H9 (cell line): Measurements from ENCODE around the gene C10orf62. TPM values are rescaled to one million over a fixed set of nuclear protein-coding genes. Genes with fewer than 3 reads are reported as not detected.

ENCODE experiments used
- DNase-seq: peaks from one replicate; pipeline ENCODE4 v3.0.0-alpha.2; 2017
- H2AFZ ChIP-seq: one replicate; pipeline ENCODE4 v1.6.1; 2013; ENCODE audit warnings: mild to moderate bottlenecking, low read length, control low read depth, moderate library complexity
- H2AK5ac ChIP-seq: 2 replicates; pipeline ENCODE4 v1.6.1; 2013; ENCODE audit warnings: low read length, control low read depth, mixed read lengths; ENCODE audit not compliant: insufficient read length
- H2BK120ac ChIP-seq: one replicate; pipeline ENCODE4 v1.6.1; 2013; ENCODE audit warnings: low read depth, mild to moderate bottlenecking, low read length, control low read depth, inconsistent platforms; ENCODE audit not compliant: poor library complexity, severe bottlenecking
- H2BK12ac ChIP-seq: 2 replicates; pipeline ENCODE4 v1.6.1; 2013; ENCODE audit warnings: low read length, control low read depth, mixed read lengths, low read depth; ENCODE audit not compliant: insufficient read length
- H2BK15ac ChIP-seq: 2 replicates; pipeline ENCODE4 v1.6.1; 2013; ENCODE audit warnings: low read depth, low read length, control low read depth
- H2BK20ac ChIP-seq: one replicate; pipeline ENCODE4 v1.6.1; 2013; ENCODE audit warnings: low read depth, mild to moderate bottlenecking, low read length, control low read depth, inconsistent platforms; ENCODE audit not compliant: poor library complexity, severe bottlenecking
- H2BK5ac ChIP-seq: 2 replicates; pipeline ENCODE4 v1.6.1; 2013; ENCODE audit warnings: low read length, control low read depth, mixed read lengths; ENCODE audit not compliant: insufficient read length
- H3K14ac ChIP-seq: 2 replicates; pipeline ENCODE4 v1.6.1; 2013; ENCODE audit warnings: low read length, control low read depth; ENCODE audit not compliant: insufficient read depth
- H3K18ac ChIP-seq: 2 replicates; pipeline ENCODE4 v1.6.1; 2013; ENCODE audit warnings: low read depth, mild to moderate bottlenecking, mixed read lengths, low read length, control low read depth; ENCODE audit not compliant: insufficient read length
- H3K23ac ChIP-seq: 2 replicates; pipeline ENCODE4 v1.6.1; 2013; ENCODE audit warnings: low read length, control low read depth, mixed read lengths, low read depth; ENCODE audit not compliant: insufficient read length
- H3K23me2 ChIP-seq: 2 replicates; pipeline ENCODE4 v1.6.1; 2013; ENCODE audit warnings: low read depth, mild to moderate bottlenecking, mixed read lengths, low read length, control low read depth; ENCODE audit not compliant: insufficient read length, poor library complexity, severe bottlenecking
- H3K27ac ChIP-seq: 2 replicates; pipeline ENCODE4 v1.5.1; 2013; ENCODE audit warnings: low read length, control low read depth, mixed read lengths, low read depth; ENCODE audit not compliant: insufficient read length
- H3K27me3 ChIP-seq: 2 replicates; pipeline ENCODE4 v1.6.1; 2013; ENCODE audit warnings: low read length, control low read depth, inconsistent platforms; ENCODE audit not compliant: insufficient read depth
- H3K4ac ChIP-seq: 2 replicates; pipeline ENCODE4 v1.6.1; 2013; ENCODE audit warnings: low read depth, mild to moderate bottlenecking, control low read depth, inconsistent platforms, low read length, moderate library complexity
- H3K4me1 ChIP-seq: 2 replicates; pipeline ENCODE4 v1.6.1; 2013; ENCODE audit warnings: low read length, control low read depth, inconsistent platforms; ENCODE audit not compliant: insufficient read depth
- H3K4me2 ChIP-seq: 2 replicates; pipeline ENCODE4 v1.6.1; 2013; ENCODE audit warnings: low read length, control low read depth, mixed read lengths; ENCODE audit not compliant: insufficient read length, insufficient read depth
- H3K56ac ChIP-seq: 2 replicates; pipeline ENCODE4 v1.6.1; 2013; ENCODE audit warnings: low read depth, mild to moderate bottlenecking, mixed read lengths, low read length, control low read depth; ENCODE audit not compliant: insufficient read length
- H3K79me1 ChIP-seq: 2 replicates; pipeline ENCODE4 v1.6.1; 2013; ENCODE audit warnings: low read depth, mild to moderate bottlenecking, moderate library complexity, low read length, control low read depth, inconsistent platforms; ENCODE audit not compliant: insufficient read depth, poor library complexity, severe bottlenecking
- H3K79me2 ChIP-seq: 2 replicates; pipeline ENCODE4 v1.6.1; 2013; ENCODE audit warnings: low read length, control low read depth, inconsistent platforms; ENCODE audit not compliant: insufficient read depth
- H3K9ac ChIP-seq: 2 replicates; pipeline ENCODE4 v1.6.1; 2013; ENCODE audit warnings: low read length, control low read depth, mixed read lengths; ENCODE audit not compliant: insufficient read length; ENCODE audit errors: extremely low read depth
- H3K9me3 ChIP-seq: one replicate; pipeline ENCODE4 v1.6.1; 2013; ENCODE audit warnings: low read depth, low read length, inconsistent platforms; ENCODE audit not compliant: control insufficient read depth
- H3T11ph ChIP-seq: one replicate; pipeline ENCODE4 v1.6.1; 2013; ENCODE audit warnings: mild to moderate bottlenecking, low read length, control low read depth, inconsistent platforms
- H4K20me1 ChIP-seq: one replicate; pipeline ENCODE4 v1.6.1; 2013; ENCODE audit not compliant: control insufficient read depth, insufficient read length, insufficient read depth
- H4K5ac ChIP-seq: 2 replicates; pipeline ENCODE4 v1.6.1; 2013; ENCODE audit warnings: low read depth, mild to moderate bottlenecking, mixed read lengths, low read length, control low read depth; ENCODE audit not compliant: insufficient read length
- H4K8ac ChIP-seq: replicated peaks from 2 replicates; pipeline ENCODE4 v1.6.1; 2013; ENCODE audit warnings: low read length, control low read depth, mixed read lengths, low read depth; ENCODE audit not compliant: insufficient read length
- H4K91ac ChIP-seq: 2 replicates; pipeline ENCODE4 v1.6.1; 2013; ENCODE audit warnings: low read depth, mild to moderate bottlenecking, moderate library complexity, mixed read lengths, low read length, control low read depth; ENCODE audit not compliant: insufficient read length
- H3K27ac Mint-ChIP-seq, 3 experiments: 2 replicates in 2 of 3; 3 replicates in 1 of 3; pipeline ENCODE4 v1.8.0; 2020 to 2021; ENCODE audit warnings: mixed read lengths in 3 of 3, mild to moderate bottlenecking in 1 of 3, moderate library complexity in 1 of 3
- H3K27me3 Mint-ChIP-seq: 2 replicates; pipeline ENCODE4 v1.8.0; 2021; ENCODE audit warnings: low read depth, mild to moderate bottlenecking, moderate library complexity, mixed read lengths
- H3K36me3 Mint-ChIP-seq, 3 experiments: 2 replicates in 2 of 3; 3 replicates in 1 of 3; pipeline ENCODE4 v1.8.0; 2020 to 2021; ENCODE audit warnings: low read depth in 3 of 3, mixed read lengths in 3 of 3; ENCODE audit not compliant: insufficient read depth in 1 of 3
- H3K4me1 Mint-ChIP-seq, 2 experiments: 2 replicates each; pipeline ENCODE4 v1.8.0; 2020; ENCODE audit warnings: mixed read lengths in 2 of 2
- H3K4me3 Mint-ChIP-seq, 2 experiments: 2 replicates in 1 of 2; 3 replicates in 1 of 2; pipeline ENCODE4 v1.8.0; 2020 to 2021; ENCODE audit warnings: mild to moderate bottlenecking in 2 of 2, mixed read lengths in 2 of 2, moderate library complexity in 1 of 2
- H3K9me3 Mint-ChIP-seq, 2 experiments: 2 replicates in 1 of 2; 3 replicates in 1 of 2; pipeline ENCODE4 v1.8.0; 2020; ENCODE audit warnings: mild to moderate bottlenecking in 2 of 2, mixed read lengths in 2 of 2, moderate library complexity in 1 of 2
- CTCF ChIP-seq: fragments of 200-600 bp; sonication (generic); conservative IDR thresholded peaks from 3 replicates; pipeline ENCODE4 v1.8.0; 2021; ENCODE audit warnings: antibody characterized with exemption, mild to moderate bottlenecking
- WGBS: extraction: QIAGEN DNeasy Blood & Tissue Kit; methylation state at CpG from one replicate; pipeline ENCODE4 v1.1.7; 2013; ENCODE audit warnings: missing lambda C conversion rate, low lambda C conversion rate, mixed read lengths; ENCODE audit not compliant: insufficient read length; ENCODE audit errors: extremely low coverage; 5-methylcytosine and 5-hydroxymethylcytosine counted together
- total RNA-seq: library from RNA; stranded (reverse); gene quantifications from 2 replicates; pipeline ENCODE4 v1.2.1, GENCODE V29; 2021

The C10orf62 gene
- total RNA-seq, 1 experiment from 2014 or later = 0.31 TPM

GRCh38 chr10:97628228-97628627 is 38.7 kb downstream of the C10orf62 start:
- H2BK12ac ChIP-seq = no peak overlapping the region
- no peak overlapping the region for H3K27ac Mint-ChIP-seq
- H3K4me1 ChIP-seq = no peaks in the 10 kb centered on the region
- no peak overlapping the region for H3T11ph ChIP-seq
- H3K9ac ChIP-seq = no peak overlapping the region
- H3K79me2 ChIP-seq = 0 out of 2 replicates have a peak, but pooled peaks cover 3% of the 10 kb centered on the region
- H3K4me1 Mint-ChIP-seq = peaks cover 6 to 7% of the 10 kb centered on the region in 2 experiments
- no peak overlapping the region for H4K8ac ChIP-seq
- no peaks in the 10 kb centered on the region for H3K27me3 Mint-ChIP-seq
- no peak overlapping the region for H2BK15ac ChIP-seq
- no peaks in the 10 kb centered on the region; a peak in 1 of 5 replicates for H3K9me3 Mint-ChIP-seq
- peaks cover 4% of the 10 kb centered on the region for H3K23me2 ChIP-seq
- no peak overlapping the region for H3K4me2 ChIP-seq
- no peak overlapping the region for H4K5ac ChIP-seq
- H2AK5ac ChIP-seq = no peak overlapping the region
- no CpG with 5 or more reads among the region's 3 CpGs for WGBS
- no peak overlapping the region for H3K14ac ChIP-seq
- no peak overlapping the region for H3K56ac ChIP-seq
- H3K18ac ChIP-seq = no peak overlapping the region
- DNase-seq = no peak
- no peak overlapping the region for H2BK20ac ChIP-seq
- H3K79me1 ChIP-seq = no peaks in the 10 kb centered on the region
- H3K23ac ChIP-seq = no peak overlapping the region
- H2AFZ ChIP-seq = no peak overlapping the region
- H3K4me3 Mint-ChIP-seq = no peak overlapping the region
- no peak overlapping the region for H4K91ac ChIP-seq
- no peak for TF ChIP-seq CTCF
- H2BK5ac ChIP-seq = no peak overlapping the region
- no peaks in the 10 kb centered on the region for H3K27me3 ChIP-seq
- peaks cover 0 to 1% (median under 1%) of the 10 kb centered on the region in 3 experiments; a peak in 4 of 7 replicates for H3K36me3 Mint-ChIP-seq
- H3K9me3 ChIP-seq = no peaks in the 10 kb centered on the region
- H3K4ac ChIP-seq = no peak overlapping the region
- no peaks in the 10 kb centered on the region for H4K20me1 ChIP-seq
- no peak overlapping the region for H2BK120ac ChIP-seq
- no peak overlapping the region for H3K27ac ChIP-seq
